Lung (tissue), 12 donors: ENCODE results near the gene MAP6. TPM values are rescaled to one million over a fixed set of nuclear protein-coding genes. Genes with fewer than 3 reads are reported as not detected.

Source experiments
- ATAC-seq: fragments of 200-7000 bp; cut with Tn5 transposase; one replicate; pipeline ENCODE4 v1.9.1; 2020; ENCODE audit warnings: moderate number of reproducible peaks; ENCODE audit not compliant: insufficient read depth, low FRiP score
- DNase-seq, 3 donors: peaks; one replicate each; pipeline ENCODE4 v3.0.0-alpha.2; 2013 to 2017
- H3K27ac ChIP-seq, 2 donors: one replicate each; pipeline ENCODE4 v1.5.1; 2013; ENCODE audit warnings: mild to moderate bottlenecking in 2 of 2, moderate library complexity in 2 of 2, control low read depth in 1 of 2, inconsistent platforms in 1 of 2, low read depth in 1 of 2, low read length in 1 of 2
- H3K27me3 ChIP-seq, 3 donors: one replicate each; pipeline ENCODE4 v1.5.1; 2013; ENCODE audit warnings: low read length in 2 of 3; ENCODE audit not compliant: control insufficient read depth in 3 of 3, insufficient read depth in 3 of 3
- H3K36me3 ChIP-seq, 4 donors: one replicate each; pipeline ENCODE4 v1.5.1; 2013; ENCODE audit warnings: low read length in 4 of 4, mild to moderate bottlenecking in 1 of 4, moderate library complexity in 1 of 4; ENCODE audit not compliant: control insufficient read depth in 4 of 4, insufficient read depth in 4 of 4
- H3K4me1 ChIP-seq, 5 donors: one replicate each; pipeline ENCODE4 v1.5.1; 2013; ENCODE audit warnings: low read length in 5 of 5, mild to moderate bottlenecking in 2 of 5, moderate library complexity in 1 of 5; ENCODE audit not compliant: control insufficient read depth in 5 of 5, insufficient read depth in 5 of 5
- H3K4me3 ChIP-seq: one replicate; pipeline ENCODE4 v1.5.1; 2013; ENCODE audit warnings: mild to moderate bottlenecking, control low read depth, moderate library complexity
- H3K9ac ChIP-seq, 2 donors: one replicate each; pipeline ENCODE4 v1.5.1; 2013; ENCODE audit warnings: low read length in 2 of 2, control low read depth in 1 of 2; ENCODE audit not compliant: insufficient read depth in 1 of 2
- H3K9me3 ChIP-seq, 4 donors: one replicate each; pipeline ENCODE4 v1.5.1; 2013; ENCODE audit warnings: low read length in 3 of 4, mild to moderate bottlenecking in 1 of 4, moderate library complexity in 1 of 4; ENCODE audit not compliant: control insufficient read depth in 4 of 4, insufficient read depth in 3 of 4
- CTCF ChIP-seq: IDR thresholded peaks from 2 replicates; pipeline ENCODE4 v1.5.1; 2012; ENCODE audit warnings: mild to moderate bottlenecking; ENCODE audit errors: control extremely low read depth, extremely low read depth
- WGBS, 2 donors: extraction: QIAGEN DNeasy Blood & Tissue Kit; methylation state at CpG; one replicate each; pipeline ENCODE4 v1.1.7; 2013; 5-methylcytosine and 5-hydroxymethylcytosine counted together
- polyA plus RNA-seq, 2 donors: library from polyadenylated mRNA; stranded (reverse); fragments of 200-250 nt; gene quantifications; one replicate each; pipeline ENCODE4 v1.2.1, GENCODE V29; 2013
- total RNA-seq, 2 donors: library from RNA; depleted of rRNA in 1 of 2; stranded (reverse); fragments of >200 nt in 1 of 2; gene quantifications; one replicate each; pipeline ENCODE4 v1.2.1, GENCODE V29; 2014 to 2021
- donor health status: control.
- donor health status: control.
- donor health status: Bipolar disorder and iron deficiency.
- donor health status: healthy.
- donor health status: DM: yes; HTN: yes; CAD: no.

MAP6 gene
- total and polyA plus RNA-seq, 4 donors: 5.8 to 17.8 (median 7.2) TPM

GRCh38 chr11:75597636-75598035 lies 71.2 kb downstream of the MAP6 start:
- ATAC-seq: no peak
- 72 to 77% methylated on average over 4 of the region's 4 CpGs for WGBS, 2 donors

GRCh38 chr11:75596914-75597313 lies 71.9 kb downstream of the MAP6 start:
- TF ChIP-seq CTCF: no peak
- no peak for DNase-seq
- no peaks in the 10 kb centered on the region for H3K36me3 ChIP-seq
- no peak overlapping the region for H3K9ac ChIP-seq
- no peak overlapping the region for H3K4me3 ChIP-seq
- ATAC-seq: no peak
- H3K27ac ChIP-seq: no peak overlapping the region
- no peaks in the 10 kb centered on the region for H3K27me3 ChIP-seq
- H3K9me3 ChIP-seq: no peaks in the 10 kb centered on the region
- WGBS, 2 donors: 82 to 94% methylated on average over 4 of the region's 4 CpGs
- no peaks in the 10 kb centered on the region for H3K4me1 ChIP-seq

More at GRCh38 chr11:75597636-75598035, 71.2 kb downstream of the MAP6 start:
- Histone ChIP-seq H3K9me3 (no peaks in the 10 kb centered on the region), H3K27ac (no peak overlapping the region), H3K4me1 (no peaks in the 10 kb centered on the region), H3K4me3 (no peak overlapping the region), H3K36me3 (no peaks in the 10 kb centered on the region), H3K27me3 (no peaks in the 10 kb centered on the region), H3K9ac (no peak overlapping the region)
- DNase-seq: no peak
- TF ChIP-seq CTCF: no peak

GRCh38 chr11:75595429-75595828 lies 73.4 kb downstream of the MAP6 start:
- ATAC-seq: no peak
- Histone ChIP-seq H3K9ac (no peak overlapping the region), H3K36me3 (no peaks in the 10 kb centered on the region), H3K27me3 (no peaks in the 10 kb centered on the region), H3K9me3 (no peaks in the 10 kb centered on the region), H3K27ac (no peak overlapping the region), H3K4me3 (no peak overlapping the region), H3K4me1 (no peaks in the 10 kb centered on the region)
- no peak for TF ChIP-seq CTCF
- 31 to 71% methylated on average over 2 of the region's 2 CpGs for WGBS, 2 donors
- DNase-seq: no peak

- WGBS, 2 donors: 74 to 76% methylated on average over 6 of the region's 6 CpGs
Measured at GRCh38 chr11:75594211-75594610, 74.6 kb downstream of the MAP6 start.

More at GRCh38 chr11:75594211-75594610, 74.6 kb downstream of the MAP6 start:
- no peak for TF ChIP-seq CTCF
- H3K9me3 ChIP-seq: no peaks in the 10 kb centered on the region
- no peaks in the 10 kb centered on the region for H3K36me3 ChIP-seq
- DNase-seq (no peak), ATAC-seq (no peak)
- H3K9ac ChIP-seq: no peak overlapping the region
- H3K4me3 ChIP-seq: no peak overlapping the region
- H3K27me3 ChIP-seq: no peaks in the 10 kb centered on the region
- peaks cover 0 to 11% (median 5%) of the 10 kb centered on the region in 5 donors for H3K4me1 ChIP-seq
- no peak overlapping the region for H3K27ac ChIP-seq
